MV-4-11 (cell line): ENCODE results near the gene MAP3K2.
"Not testable (repeated sequence)": the region's sequence is repeated elsewhere in the genome, so short reads cannot be mapped to it uniquely, and the experiment has no call there.

Experiments
- DNase-seq: peaks from one replicate; lab custom pipeline; 2025; lab: John Stamatoyannopoulos, UW

MAP3K2 gene

GRCh38 chr2:127379712-127380355 lies 7.9 kb downstream of the MAP3K2 start:
- DNase-seq: no peak

GRCh38 chr2:127378720-127379119 lies 9.1 kb downstream of the MAP3K2 start:
- no peak for DNase-seq

- no peak for DNase-seq
Measured at GRCh38 chr2:127377262-127377661, 10.5 kb downstream of the MAP3K2 start.

GRCh38 chr2:127376257-127376656 lies 11.5 kb downstream of the MAP3K2 start:
- no peak for DNase-seq

- DNase-seq: no peak
Measured at GRCh38 chr2:127373362-127374083, 14.3 kb downstream of the MAP3K2 start.

- DNase-seq: no peak
Measured at GRCh38 chr2:127371037-127371436, 16.7 kb downstream of the MAP3K2 start.

GRCh38 chr2:127370010-127370409 lies 17.8 kb downstream of the MAP3K2 start:
- DNase-seq: no peak

- DNase-seq: peak; percentile 75
Measured at GRCh38 chr2:127365211-127365643, 22.5 kb downstream of the MAP3K2 start.

GRCh38 chr2:127362971-127363370 lies 24.8 kb downstream of the MAP3K2 start:
- no peak for DNase-seq

GRCh38 chr2:127361929-127362885 lies 25.6 kb downstream of the MAP3K2 start:
- no peak for DNase-seq

- DNase-seq: no peak
Measured at GRCh38 chr2:127360242-127360641, 27.5 kb downstream of the MAP3K2 start.

GRCh38 chr2:127359520-127359919 lies 28.3 kb downstream of the MAP3K2 start:
- no peak for DNase-seq

GRCh38 chr2:127358971-127359370 lies 28.8 kb downstream of the MAP3K2 start:
- DNase-seq: no peak

GRCh38 chr2:127358044-127358443 lies 29.7 kb downstream of the MAP3K2 start:
- no peak for DNase-seq

- no peak for DNase-seq
Measured at GRCh38 chr2:127357591-127357990, 30.2 kb downstream of the MAP3K2 start.

- no peak for DNase-seq
Measured at GRCh38 chr2:127356531-127356930, 31.2 kb downstream of the MAP3K2 start.

- no peak for DNase-seq
Measured at GRCh38 chr2:127355407-127356008, 32.3 kb downstream of the MAP3K2 start.

GRCh38 chr2:127353873-127354676 lies 33.7 kb downstream of the MAP3K2 start:
- not testable (repeated sequence) for DNase-seq

GRCh38 chr2:127353223-127353622 lies 34.6 kb downstream of the MAP3K2 start:
- not testable (repeated sequence) for DNase-seq

GRCh38 chr2:127351603-127352002 lies 36.2 kb downstream of the MAP3K2 start:
- DNase-seq: no peak

- DNase-seq: peak; percentile 14
Measured at GRCh38 chr2:127348426-127349000, 39.3 kb downstream of the MAP3K2 start.
